ENCODE measurements around the gene MRPL20. TPM values are rescaled to one million over a fixed set of nuclear protein-coding genes. Genes with fewer than 3 reads are reported as not detected.

The MRPL20 gene
- total and polyA plus RNA-seq, 4 donors: 60.1 to 181 (median 122) TPM

DNA sequence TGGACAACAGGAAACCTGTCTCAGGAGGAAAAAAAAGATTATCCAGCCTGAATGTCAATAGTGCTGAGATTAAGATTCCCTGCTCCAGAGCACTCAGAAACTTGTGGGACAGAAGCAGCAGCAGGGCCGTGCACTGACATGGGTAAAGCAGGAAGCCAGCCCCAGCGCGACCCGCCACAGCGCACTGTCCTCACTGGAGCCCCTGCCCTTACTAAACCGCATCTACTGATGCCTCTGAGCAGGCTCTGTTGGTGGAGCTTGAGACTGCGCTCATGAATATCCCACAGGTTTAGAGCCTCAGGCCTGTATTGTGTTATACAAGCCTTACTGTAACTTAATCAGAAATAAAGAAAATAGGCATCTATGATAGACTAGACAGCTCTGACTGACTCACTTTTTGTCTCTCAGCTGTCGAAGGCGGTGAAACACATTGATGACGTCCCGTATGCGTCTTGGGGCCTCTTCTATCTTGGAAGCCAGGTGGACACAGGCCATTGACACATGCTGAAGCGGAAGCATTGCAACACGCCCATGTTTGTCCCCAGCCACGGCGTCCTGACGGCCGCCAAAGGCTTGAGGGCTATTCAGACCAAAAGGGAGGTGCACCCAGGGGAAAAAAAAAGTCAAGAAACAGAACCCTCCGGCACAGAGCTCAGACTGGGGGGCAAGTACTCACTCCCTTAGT is 9.1 kb downstream of the MRPL20 start:
- H3K27ac ChIP-seq (ENCODE audit: low read depth in 1 of 2, low read length in 1 of 2): peak overlapping the region; percentile 90 to 94
- no peak for ATAC-seq (ENCODE audit: insufficient read depth, low FRiP score)
- H3K4me3 ChIP-seq: peak overlapping the region; percentile 98
- DNase-seq: no peak
- no peaks in the 10 kb centered on the region for H3K9me3 ChIP-seq (ENCODE audit: control insufficient read depth in 4 of 4, insufficient read depth in 3 of 4, low read length in 3 of 4)
- H3K36me3 ChIP-seq (ENCODE audit: control insufficient read depth in 4 of 4, insufficient read depth in 4 of 4, low read length in 4 of 4): peaks cover 18 to 46% (median 30%) of the 10 kb centered on the region in 4 donors
- TF ChIP-seq, protein P1, sequence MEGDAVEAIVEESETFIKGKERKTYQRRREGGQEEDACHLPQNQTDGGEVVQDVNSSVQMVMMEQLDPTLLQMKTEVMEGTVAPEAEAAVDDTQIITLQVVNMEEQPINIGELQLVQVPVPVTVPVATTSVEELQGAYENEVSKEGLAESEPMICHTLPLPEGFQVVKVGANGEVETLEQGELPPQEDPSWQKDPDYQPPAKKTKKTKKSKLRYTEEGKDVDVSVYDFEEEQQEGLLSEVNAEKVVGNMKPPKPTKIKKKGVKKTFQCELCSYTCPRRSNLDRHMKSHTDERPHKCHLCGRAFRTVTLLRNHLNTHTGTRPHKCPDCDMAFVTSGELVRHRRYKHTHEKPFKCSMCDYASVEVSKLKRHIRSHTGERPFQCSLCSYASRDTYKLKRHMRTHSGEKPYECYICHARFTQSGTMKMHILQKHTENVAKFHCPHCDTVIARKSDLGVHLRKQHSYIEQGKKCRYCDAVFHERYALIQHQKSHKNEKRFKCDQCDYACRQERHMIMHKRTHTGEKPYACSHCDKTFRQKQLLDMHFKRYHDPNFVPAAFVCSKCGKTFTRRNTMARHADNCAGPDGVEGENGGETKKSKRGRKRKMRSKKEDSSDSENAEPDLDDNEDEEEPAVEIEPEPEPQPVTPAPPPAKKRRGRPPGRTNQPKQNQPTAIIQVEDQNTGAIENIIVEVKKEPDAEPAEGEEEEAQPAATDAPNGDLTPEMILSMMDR (IDR thresholded peaks at IDR 0.05; ENCODE audit: control extremely low read depth, extremely low read depth): no peak
- H3K27me3 ChIP-seq (ENCODE audit: control insufficient read depth in 3 of 3, insufficient read depth in 3 of 3, low read length in 2 of 3): no peaks in the 10 kb centered on the region
- H3K9ac ChIP-seq (ENCODE audit: insufficient read depth in 1 of 2, low read length in 2 of 2): peak overlapping the region; percentile 56 to 84
- WGBS, 2 donors: 48 to 51% methylated on average over 19 of the region's 19 CpGs
- H3K4me1 ChIP-seq (ENCODE audit: control insufficient read depth in 5 of 5, insufficient read depth in 5 of 5, low read length in 5 of 5): peaks cover 5 to 27% (median 13%) of the 10 kb centered on the region in 5 donors

- Histone ChIP-seq H3K27me3 (ENCODE audit: control insufficient read depth in 3 of 3, insufficient read depth in 3 of 3, low read length in 2 of 3) (no peaks in the 10 kb centered on the region), H3K4me3 (no peak overlapping the region), H3K9ac (ENCODE audit: insufficient read depth in 1 of 2, low read length in 2 of 2) (no peak overlapping the region), H3K4me1 (ENCODE audit: control insufficient read depth in 5 of 5, insufficient read depth in 5 of 5, low read length in 5 of 5) (peaks cover 5 to 17% (median 11%) of the 10 kb centered on the region in 5 donors), H3K36me3 (ENCODE audit: control insufficient read depth in 4 of 4, insufficient read depth in 4 of 4, low read length in 4 of 4) (peaks cover 35 to 51% (median 44%) of the 10 kb centered on the region in 4 donors), H3K27ac (ENCODE audit: low read depth in 1 of 2, low read length in 1 of 2) (no peak overlapping the region), H3K9me3 (ENCODE audit: control insufficient read depth in 4 of 4, insufficient read depth in 3 of 4, low read length in 3 of 4) (no peaks in the 10 kb centered on the region)
- 88 to 92% methylated on average over 11 of the region's 11 CpGs for WGBS, 2 donors
- ATAC-seq (ENCODE audit: insufficient read depth, low FRiP score): no peak
- no peak for DNase-seq
- TF ChIP-seq, protein P1 (IDR thresholded peaks at IDR 0.05; ENCODE audit: control extremely low read depth, extremely low read depth): no peak
These were observed 11.9 kb downstream of the MRPL20 start for GRCh38 chr1:1395166-1395565.

- H3K9ac ChIP-seq (ENCODE audit: insufficient read depth in 1 of 2, low read length in 2 of 2): no peak overlapping the region
- H3K27me3 ChIP-seq (ENCODE audit: control insufficient read depth in 3 of 3, insufficient read depth in 3 of 3, low read length in 2 of 3): no peaks in the 10 kb centered on the region
- peaks cover 4 to 12% (median 8%) of the 10 kb centered on the region in 5 donors for H3K4me1 ChIP-seq (ENCODE audit: control insufficient read depth in 5 of 5, insufficient read depth in 5 of 5, low read length in 5 of 5)
- TF ChIP-seq, protein P1 (IDR thresholded peaks at IDR 0.05; ENCODE audit: control extremely low read depth, extremely low read depth): no peak
- no peak overlapping the region for H3K4me3 ChIP-seq
- H3K27ac ChIP-seq (ENCODE audit: low read depth in 1 of 2, low read length in 1 of 2): no peak overlapping the region
- DNase-seq (no peak), ATAC-seq (ENCODE audit: insufficient read depth, low FRiP score) (no peak)
- WGBS, 2 donors: 97 to 98% methylated on average over 7 of the region's 7 CpGs
- H3K36me3 ChIP-seq (ENCODE audit: control insufficient read depth in 4 of 4, insufficient read depth in 4 of 4, low read length in 4 of 4): peaks cover 35 to 60% (median 49%) of the 10 kb centered on the region in 4 donors
- peaks cover 0 to 2% (median 0%) of the 10 kb centered on the region in 4 donors for H3K9me3 ChIP-seq (ENCODE audit: control insufficient read depth in 4 of 4, insufficient read depth in 3 of 4, low read length in 3 of 4)
These were observed 13.0 kb downstream of the MRPL20 start for GRCh38 chr1:1394116-1394515.

All from lung (tissue), 12 donors.